Astrocyte (in vitro differentiated cells and primary cell): ENCODE results near the gene FRMD6. TPM values are rescaled to one million over a fixed set of nuclear protein-coding genes. Genes with fewer than 3 reads are reported as not detected.
A peak's percentile ranks its signal among the peaks of the same experiment; 100 is the strongest.

Experiments
- DNase-seq: peaks from one replicate; pipeline ENCODE4 v3.0.0-alpha.2; 2010; ENCODE audit warnings: low read depth
- FAIRE-seq: peaks from 2 replicates; lab custom pipeline; 2011; peaks lifted over from hg19 to GRCh38; lab: Jason Lieb, UNC
- H2AFZ ChIP-seq: 2 replicates; pipeline ENCODE4 v1.6.0; 2012; ENCODE audit warnings: low read depth, low read length, inconsistent platforms
- H3K27ac ChIP-seq: 2 replicates; pipeline ENCODE4 v1.5.1; 2011; ENCODE audit warnings: low read depth, low read length, inconsistent platforms
- H3K27me3 ChIP-seq: 2 replicates; pipeline ENCODE4 v1.6.0; 2011; ENCODE audit warnings: low read length, inconsistent platforms; ENCODE audit not compliant: insufficient read depth
- H3K36me3 ChIP-seq: 2 replicates; pipeline ENCODE4 v1.5.1; 2011; ENCODE audit warnings: low read length, inconsistent platforms; ENCODE audit not compliant: insufficient read depth
- H3K4me1 ChIP-seq: 2 replicates; pipeline ENCODE4 v1.5.1; 2011; ENCODE audit warnings: low read length, inconsistent platforms; ENCODE audit not compliant: insufficient read depth
- H3K4me2 ChIP-seq: 2 replicates; pipeline ENCODE4 v1.6.0; 2012; ENCODE audit warnings: low read length, inconsistent platforms
- H3K4me3 ChIP-seq: 2 replicates; pipeline ENCODE4 v1.5.1; 2011; ENCODE audit warnings: low read depth, mild to moderate bottlenecking, low read length, inconsistent platforms; ENCODE audit not compliant: insufficient read depth
- H3K79me2 ChIP-seq: 2 replicates; pipeline ENCODE4 v1.6.0; 2012; ENCODE audit warnings: mild to moderate bottlenecking, low read length, inconsistent platforms; ENCODE audit not compliant: insufficient read depth
- H3K9ac ChIP-seq: 2 replicates; pipeline ENCODE4 v1.6.0; 2012; ENCODE audit warnings: mild to moderate bottlenecking, low read length, inconsistent platforms
- H3K9me3 ChIP-seq: 2 replicates; pipeline ENCODE4 v1.5.1; 2012; ENCODE audit warnings: low read depth, mild to moderate bottlenecking, low read length, inconsistent platforms; ENCODE audit not compliant: insufficient read depth
- H4K20me1 ChIP-seq: 2 replicates; pipeline ENCODE4 v1.6.0; 2012; ENCODE audit warnings: low read length, inconsistent platforms; ENCODE audit not compliant: insufficient read depth
- H3K27ac Mint-ChIP-seq: one replicate; pipeline ENCODE4 v1.8.0; 2021; ENCODE audit warnings: mild to moderate bottlenecking, mixed read lengths; ENCODE audit not compliant: unreplicated experiment
- H3K27me3 Mint-ChIP-seq: one replicate; pipeline ENCODE4 v1.8.0; 2021; ENCODE audit warnings: low read depth, mixed read lengths; ENCODE audit not compliant: unreplicated experiment
- H3K36me3 Mint-ChIP-seq: one replicate; pipeline ENCODE4 v1.8.0; 2021; ENCODE audit warnings: low read depth, mixed read lengths; ENCODE audit not compliant: unreplicated experiment
- H3K4me1 Mint-ChIP-seq: one replicate; pipeline ENCODE4 v1.8.0; 2021; ENCODE audit warnings: low read depth, mixed read lengths; ENCODE audit not compliant: unreplicated experiment
- H3K4me3 Mint-ChIP-seq: one replicate; pipeline ENCODE4 v1.8.0; 2021; ENCODE audit warnings: mild to moderate bottlenecking, moderate library complexity, mixed read lengths; ENCODE audit not compliant: unreplicated experiment
- H3K9me3 Mint-ChIP-seq: one replicate; pipeline ENCODE4 v1.8.0; 2021; ENCODE audit warnings: mild to moderate bottlenecking, mixed read lengths; ENCODE audit not compliant: unreplicated experiment
- EZH2 ChIP-seq: IDR thresholded peaks from 2 replicates; pipeline ENCODE4 v1.6.1; 2012; ENCODE audit warnings: mild to moderate bottlenecking, low read length, inconsistent platforms; ENCODE audit not compliant: insufficient read depth
- total RNA-seq: library from RNA; stranded (reverse); gene quantifications from 2 replicates; pipeline ENCODE4 v1.2.1, GENCODE V29; 2021
- TF ChIP-seq, protein P1 (sequence below): IDR thresholded peaks from 2 replicates; pipeline ENCODE4 v1.5.1; 2011; ENCODE audit warnings: low read depth, mild to moderate bottlenecking, inconsistent platforms, low read length, moderate library complexity; ENCODE audit not compliant: insufficient read depth

Gene FRMD6
- total RNA-seq, 1 donor from 2014 or later: 492 TPM

DNA sequence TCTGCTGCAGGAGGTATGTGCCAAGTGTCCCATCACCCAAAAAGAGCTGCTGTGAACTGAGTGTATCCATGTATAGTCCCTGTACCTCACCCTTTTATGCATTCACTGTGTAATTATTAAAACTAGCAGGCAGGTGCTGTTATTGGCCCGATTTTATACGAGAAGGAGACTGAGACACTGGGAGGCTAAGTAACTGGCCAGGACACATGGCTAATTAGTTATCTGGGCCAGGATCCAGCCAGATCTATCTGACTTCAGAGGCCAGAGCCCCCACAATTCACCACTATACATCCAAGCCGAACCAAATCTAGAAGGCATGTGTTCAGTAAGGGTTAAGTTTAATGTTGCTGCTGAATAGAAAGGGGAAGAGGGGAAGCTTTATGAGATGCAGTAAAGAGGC is 73.4 kb downstream of the FRMD6 start:
- Histone ChIP-seq H3K4me1 (peaks cover 20% of the 10 kb centered on the region), H4K20me1 (peaks cover 60% of the 10 kb centered on the region), H3K4me3 (no peak overlapping the region), H3K9me3 (no peaks in the 10 kb centered on the region), H3K9ac (peak overlapping the region; percentile 8), H3K27me3 (no peaks in the 10 kb centered on the region), H3K27ac (peak overlapping the region; percentile 22), H3K4me2 (no peak overlapping the region), H2AFZ (no peak overlapping the region), H3K79me2 (peaks cover 21% of the 10 kb centered on the region), H3K36me3 (peaks cover 93% of the 10 kb centered on the region)
- Mint-ChIP-seq H3K36me3 (peaks cover 24% of the 10 kb centered on the region), H3K27ac (peak overlapping the region; percentile 89), H3K27me3 (no peaks in the 10 kb centered on the region), H3K4me3 (peak overlapping the region; percentile 70), H3K9me3 (no peaks in the 10 kb centered on the region), H3K4me1 (peaks cover 67% of the 10 kb centered on the region)
- no peak for FAIRE-seq
- no peak for DNase-seq
- TF ChIP-seq, protein P1, sequence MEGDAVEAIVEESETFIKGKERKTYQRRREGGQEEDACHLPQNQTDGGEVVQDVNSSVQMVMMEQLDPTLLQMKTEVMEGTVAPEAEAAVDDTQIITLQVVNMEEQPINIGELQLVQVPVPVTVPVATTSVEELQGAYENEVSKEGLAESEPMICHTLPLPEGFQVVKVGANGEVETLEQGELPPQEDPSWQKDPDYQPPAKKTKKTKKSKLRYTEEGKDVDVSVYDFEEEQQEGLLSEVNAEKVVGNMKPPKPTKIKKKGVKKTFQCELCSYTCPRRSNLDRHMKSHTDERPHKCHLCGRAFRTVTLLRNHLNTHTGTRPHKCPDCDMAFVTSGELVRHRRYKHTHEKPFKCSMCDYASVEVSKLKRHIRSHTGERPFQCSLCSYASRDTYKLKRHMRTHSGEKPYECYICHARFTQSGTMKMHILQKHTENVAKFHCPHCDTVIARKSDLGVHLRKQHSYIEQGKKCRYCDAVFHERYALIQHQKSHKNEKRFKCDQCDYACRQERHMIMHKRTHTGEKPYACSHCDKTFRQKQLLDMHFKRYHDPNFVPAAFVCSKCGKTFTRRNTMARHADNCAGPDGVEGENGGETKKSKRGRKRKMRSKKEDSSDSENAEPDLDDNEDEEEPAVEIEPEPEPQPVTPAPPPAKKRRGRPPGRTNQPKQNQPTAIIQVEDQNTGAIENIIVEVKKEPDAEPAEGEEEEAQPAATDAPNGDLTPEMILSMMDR: no peak
- no peak for TF ChIP-seq EZH2

DNA sequence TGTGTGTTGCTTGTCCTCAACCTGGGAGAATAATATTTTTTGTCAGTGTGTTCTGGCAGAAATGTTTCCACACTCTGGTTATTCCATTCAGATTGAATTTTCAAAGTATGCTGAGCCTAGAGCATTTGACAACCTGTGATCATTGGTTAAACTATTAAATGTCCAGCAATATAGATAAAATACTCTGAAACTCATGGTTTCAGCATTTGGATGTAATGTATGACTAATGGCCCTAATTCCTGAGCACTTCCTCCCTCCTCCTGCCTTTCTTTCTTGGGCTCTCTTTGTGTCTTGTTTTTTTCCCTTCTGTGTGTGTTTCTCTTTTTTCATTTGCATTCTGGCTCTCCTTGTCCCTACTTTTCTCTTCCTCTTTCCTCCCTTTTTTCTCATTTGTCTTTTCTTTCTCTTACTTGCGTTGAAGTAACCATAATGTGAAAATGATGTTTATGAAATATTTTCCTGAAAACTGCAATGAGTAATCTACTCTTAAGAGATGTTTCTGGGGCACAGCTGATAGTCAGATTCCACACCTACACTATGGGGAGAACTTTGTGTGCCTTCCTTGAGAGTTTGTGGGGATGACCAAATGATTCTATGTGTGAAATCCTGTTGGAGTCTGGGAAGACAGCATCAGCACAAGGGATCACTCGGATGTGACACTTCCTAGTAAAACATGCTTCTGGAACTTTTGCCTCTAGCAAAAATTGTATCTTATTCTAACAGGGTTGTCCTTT is 74.6 kb downstream of the FRMD6 start:
- Histone ChIP-seq H3K36me3 (peaks cover 89% of the 10 kb centered on the region), H3K4me1 (peaks cover 20% of the 10 kb centered on the region), H3K27ac (peak overlapping the region; percentile 60), H2AFZ (no peak overlapping the region), H3K4me2 (peak overlapping the region; percentile 54), H3K27me3 (no peaks in the 10 kb centered on the region), H3K79me2 (peaks cover 12% of the 10 kb centered on the region), H4K20me1 (peaks cover 54% of the 10 kb centered on the region), H3K9me3 (no peaks in the 10 kb centered on the region), H3K9ac (peak overlapping the region; percentile 44), H3K4me3 (no peak overlapping the region)
- Mint-ChIP-seq H3K27me3 (no peaks in the 10 kb centered on the region), H3K9me3 (no peaks in the 10 kb centered on the region), H3K27ac (peak overlapping the region; percentile 89), H3K36me3 (peaks cover 19% of the 10 kb centered on the region), H3K4me3 (no peak overlapping the region), H3K4me1 (peaks cover 63% of the 10 kb centered on the region)
- peak; percentile 53 for DNase-seq
- TF ChIP-seq, protein P1: no peak
- TF ChIP-seq EZH2: no peak
- peak; percentile 69 for FAIRE-seq

DNA sequence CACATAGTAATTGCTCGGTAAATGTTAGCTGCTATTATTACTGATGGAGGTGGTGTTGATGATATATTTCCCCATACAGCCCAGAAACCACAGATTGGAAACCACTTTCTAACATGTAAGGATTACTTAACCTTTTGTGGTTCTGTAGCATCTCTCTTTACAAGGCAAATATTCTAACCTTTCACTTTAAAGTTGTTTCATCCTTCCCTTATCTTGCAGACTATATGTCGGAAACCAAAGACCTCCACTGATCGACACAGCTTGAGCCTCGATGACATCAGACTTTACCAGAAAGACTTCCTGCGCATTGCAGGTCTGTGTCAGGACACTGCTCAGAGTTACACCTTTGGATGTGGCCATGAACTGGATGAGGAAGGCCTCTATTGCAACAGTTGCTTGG is 75.8 kb downstream of the FRMD6 start:
- H3K27me3 Mint-ChIP-seq: no peaks in the 10 kb centered on the region
- DNase-seq (no peak), FAIRE-seq (peak; percentile 78)
- Histone ChIP-seq H3K9me3 (no peaks in the 10 kb centered on the region), H3K36me3 (peaks cover 80% of the 10 kb centered on the region), H3K27ac (no peak overlapping the region), H3K79me2 (peaks cover 12% of the 10 kb centered on the region), H2AFZ (no peak overlapping the region), H3K4me1 (peaks cover 20% of the 10 kb centered on the region), H3K27me3 (no peaks in the 10 kb centered on the region), H4K20me1 (peaks cover 52% of the 10 kb centered on the region), H3K4me3 (no peak overlapping the region), H3K4me2 (no peak overlapping the region), H3K9ac (no peak overlapping the region)
- peaks cover 63% of the 10 kb centered on the region for H3K4me1 Mint-ChIP-seq
- H3K27ac Mint-ChIP-seq: peak overlapping the region; percentile 59
- H3K4me3 Mint-ChIP-seq: no peak overlapping the region
- H3K36me3 Mint-ChIP-seq: peaks cover 16% of the 10 kb centered on the region
- no peak for TF ChIP-seq EZH2
- TF ChIP-seq, protein P1: no peak
- no peaks in the 10 kb centered on the region for H3K9me3 Mint-ChIP-seq
